K562 (cell line): ENCODE measurements around the gene XAGE3. TPM values are rescaled to one million over a fixed set of nuclear protein-coding genes. Genes with fewer than 3 reads are reported as not detected.

Experiments
- ATAC-seq: fragments of 200-7000 bp; cut with Tn5 transposase; 3 replicates; pipeline ENCODE4 v1.9.1; 2020; ENCODE audit warnings: moderate library complexity
- BruUV-seq: library from RNA; stranded (reverse); fragments of 400-500 nt; replicated peaks from 2 replicates; lab custom pipeline; 2021; lab: Mats Ljungman, UMichigan
- CTCF ChIA-PET: fragments of 300-600 bp; formaldehyde crosslinking; extraction: SDS; loops from one replicate; lab custom pipeline; 2021; ENCODE audit warnings: low intra/inter-chr PET ratio; lab: Yijun Ruan, JAX
- POLR2A ChIA-PET: fragments of 300-600, 350-650 bp; sonication (Branson Sonifier 250); formaldehyde crosslinking; extraction: SDS; loops from one replicate; lab custom pipeline; 2021; ENCODE audit warnings: antibody characterized with exemption, inconsistent platforms; lab: Yijun Ruan, JAX
- DNase-seq, 4 experiments: peaks; one replicate each; pipeline versions ENCODE4 v3.0.0 to v3.0.0-alpha.2; 2011 to 2018; ENCODE audit warnings: low spot score in 3 of 4, mixed read lengths in 3 of 4; ENCODE audit errors: extremely low read depth in 1 of 4
- FAIRE-seq: peaks from 2 replicates; lab custom pipeline; 2011; peaks lifted over from hg19 to GRCh38; lab: Jason Lieb, UNC
- H2AFZ ChIP-seq: 2 replicates; pipeline ENCODE4 v1.6.0; 2011; ENCODE audit warnings: low read depth, low read length, control low read depth, inconsistent platforms
- H3K27ac ChIP-seq: fragments of 200-600 bp; 3 replicates; pipeline ENCODE4 v1.8.0; 2011; ENCODE audit warnings: low read depth, mild to moderate bottlenecking, control low read depth, inconsistent platforms, low read length, moderate library complexity, mixed read lengths; ENCODE audit errors: extremely low read depth
- H3K27me3 ChIP-seq, 2 experiments: fragments of 300-600 bp in 1 of 2; 2 replicates in 1 of 2; 3 replicates in 1 of 2; pipeline versions ENCODE4 v1.6.0 to v1.8.0; 2011; ENCODE audit warnings: inconsistent platforms in 2 of 2, low read length in 2 of 2, mild to moderate bottlenecking in 1 of 2, mixed read lengths in 1 of 2, moderate library complexity in 1 of 2; ENCODE audit not compliant: control insufficient read depth in 2 of 2, insufficient read depth in 2 of 2
- H3K36me3 ChIP-seq: fragments of 300-600 bp; 3 replicates; pipeline ENCODE4 v1.8.0; 2011; ENCODE audit warnings: mild to moderate bottlenecking, low read length, inconsistent platforms; ENCODE audit not compliant: control insufficient read depth, insufficient read depth
- H3K4me1 ChIP-seq, 2 experiments: fragments of 200-600 bp in 1 of 2; replicated peaks in 1 of 2; 2 replicates in 1 of 2; 3 replicates in 1 of 2; pipeline versions ENCODE4 v1.5.1 to v1.8.0; 2011; ENCODE audit warnings: inconsistent platforms in 2 of 2, low read length in 2 of 2, mild to moderate bottlenecking in 1 of 2, mixed read lengths in 1 of 2, moderate library complexity in 1 of 2; ENCODE audit not compliant: control insufficient read depth in 2 of 2, insufficient read depth in 2 of 2
- H3K4me2 ChIP-seq: 2 replicates; pipeline ENCODE4 v1.6.1; 2011; ENCODE audit warnings: low read length, control low read depth, inconsistent platforms, mixed read lengths; ENCODE audit not compliant: insufficient read depth
- H3K4me3 ChIP-seq: fragments of 200-600 bp; sonication (generic), shearing (Covaris generic); 2 replicates; pipeline ENCODE4 v1.5.1; 2016; ENCODE audit warnings: control low read depth, inconsistent platforms
- H3K79me2 ChIP-seq: fragments of 200-600 bp; 3 replicates; pipeline ENCODE4 v1.8.0; 2011; ENCODE audit warnings: low read length, inconsistent platforms; ENCODE audit not compliant: control insufficient read depth, insufficient read depth
- H3K9ac ChIP-seq, 2 experiments: 2 replicates each; pipeline versions ENCODE4 v1.6.0 to v1.6.1; 2011; ENCODE audit warnings: low read depth in 2 of 2, low read length in 2 of 2, control low read depth in 1 of 2, inconsistent platforms in 1 of 2, mild to moderate bottlenecking in 1 of 2, mixed read lengths in 1 of 2; ENCODE audit not compliant: insufficient read depth in 1 of 2
- H3K9me1 ChIP-seq: one replicate; pipeline ENCODE4 v1.6.0; 2011; ENCODE audit warnings: inconsistent platforms, mild to moderate bottlenecking, low read length, moderate library complexity; ENCODE audit not compliant: control insufficient read depth, insufficient read depth
- H3K9me3 ChIP-seq: replicated peaks from 2 replicates; pipeline ENCODE4 v1.5.1; 2011; ENCODE audit warnings: low read depth, low read length, inconsistent platforms; ENCODE audit not compliant: control insufficient read depth, insufficient read depth
- H4K20me1 ChIP-seq: replicated peaks from 2 replicates; pipeline ENCODE4 v1.6.1; 2011; ENCODE audit warnings: low read length, inconsistent platforms, mixed read lengths; ENCODE audit not compliant: control insufficient read depth, insufficient read depth
- DDX20 ChIP-seq: fragments of 450-650 bp; IDR thresholded peaks from 2 replicates; pipeline ENCODE4 v1.6.1; 2016; ENCODE audit warnings: missing genetic modification characterization, low read depth, mild to moderate bottlenecking, missing compliant biosample characterization, moderate library complexity
- ESRRA ChIP-seq: fragments of 450-650 bp; IDR thresholded peaks from 2 replicates; pipeline ENCODE4 v1.6.1; 2014; ENCODE audit warnings: low read depth, mild to moderate bottlenecking, moderate library complexity, borderline replicate concordance
- MEF2D ChIP-seq: conservative IDR thresholded peaks from 2 replicates; pipeline ENCODE4 v1.6.1; 2016; ENCODE audit warnings: low read depth, missing genetic modification characterization, missing compliant biosample characterization
- STAT5B ChIP-seq: fragments of 250-450 bp; sonication (Bioruptor Pico); IDR thresholded peaks from 2 replicates; pipeline ENCODE4 v1.8.0; 2021; ENCODE audit warnings: mild to moderate bottlenecking, inconsistent platforms
- ZFP36 ChIP-seq: fragments of 150-350 bp; IDR thresholded peaks from 2 replicates; pipeline ENCODE4 v1.6.1; 2018; ENCODE audit warnings: low read length, low read depth; ENCODE audit not compliant: partially characterized antibody
- ZNF224 ChIP-seq: sonication (generic); formaldehyde crosslinking; IDR thresholded peaks from 2 replicates; pipeline ENCODE4 v1.8.0; 2022; ENCODE audit warnings: mild to moderate bottlenecking, missing genetic modification reagents
- ZNF589 ChIP-seq: fragments of 200-800 bp; sonication (Bioruptor generic); IDR thresholded peaks from 2 replicates; pipeline ENCODE4 v1.6.1; 2016; ENCODE audit warnings: low read depth, missing genetic modification characterization, missing compliant biosample characterization
- WGBS: fragments of 100-300 bp; shearing (Covaris generic); methylation state at CpG from one replicate; pipeline ENCODE4 v1.1.6; 2016; ENCODE audit warnings: low coverage, mixed read lengths; ENCODE audit not compliant: insufficient coverage; ENCODE audit errors: missing lambda C conversion rate; 5-methylcytosine and 5-hydroxymethylcytosine counted together
- in situ Hi-C: fragments of 300-500 bp; cut with MboI; formaldehyde crosslinking; loops from 4 replicates; pipeline ENCODE4 v1.15.0; 2018; ENCODE audit warnings: inconsistent platforms, mixed read lengths
- intact Hi-C: fragments of 100-400 bp; cut with micrococcal nuclease; formaldehyde crosslinking; loops from 2 replicates; pipeline ENCODE4 v1.14.2; 2022
- polyA plus RNA-seq, 8 experiments: library from polyadenylated mRNA; depleted of rRNA in 4 of 8; stranded (reverse) in 5 of 8; unstranded in 3 of 8; fragments of >200 nt; fragmentation: Nextera tagmentation in 2 of 8; fragmentation: Illumina TruSeq in 1 of 8; extraction: Ambion mirVana in 2 of 8; extraction: Trizol in 1 of 8; gene quantifications; 2 replicates each; pipeline versions ENCODE4 v1.2.1 to v1.2.3, GENCODE V29; 2011 to 2014; ENCODE audit warnings: inconsistent platforms in 1 of 8, missing spikeins in 1 of 8
- total RNA-seq, 7 experiments: library from RNA; depleted of rRNA in 6 of 7; stranded (reverse); fragments of >200 nt in 6 of 7; fragmentation: Illumina TruSeq in 2 of 7; extraction: Trizol in 2 of 7; gene quantifications; 2 replicates each; pipeline versions ENCODE4 v1.2.1 to v1.2.3, GENCODE V29; 2011 to 2021; ENCODE audit warnings: low replicate concordance in 1 of 7
- TF ChIP-seq, protein P1 (sequence below): fragments of 250-450 bp; sonication (Bioruptor Pico); IDR thresholded peaks from 2 replicates; pipeline ENCODE4 v1.4.0; 2020; ENCODE audit warnings: mild to moderate bottlenecking
- TF ChIP-seq, protein P2 (sequence below): fragments of 250-450 bp; sonication (Bioruptor Pico); IDR thresholded peaks from 2 replicates; pipeline ENCODE4 v1.4.0; 2020; ENCODE audit warnings: mild to moderate bottlenecking, moderate library complexity
- TF ChIP-seq, protein P3 (sequence below): fragments of 450-650 bp; IDR thresholded peaks from 2 replicates; pipeline ENCODE4 v1.6.1; 2016; ENCODE audit warnings: low read depth

The XAGE3 gene
- total and polyA plus RNA-seq, 9 of the 15 experiments (the other 6 are each of a cell fraction or from before 2014, with no cell fraction given), result 0.15 to 0.21 TPM; not detected in 7

DNA sequence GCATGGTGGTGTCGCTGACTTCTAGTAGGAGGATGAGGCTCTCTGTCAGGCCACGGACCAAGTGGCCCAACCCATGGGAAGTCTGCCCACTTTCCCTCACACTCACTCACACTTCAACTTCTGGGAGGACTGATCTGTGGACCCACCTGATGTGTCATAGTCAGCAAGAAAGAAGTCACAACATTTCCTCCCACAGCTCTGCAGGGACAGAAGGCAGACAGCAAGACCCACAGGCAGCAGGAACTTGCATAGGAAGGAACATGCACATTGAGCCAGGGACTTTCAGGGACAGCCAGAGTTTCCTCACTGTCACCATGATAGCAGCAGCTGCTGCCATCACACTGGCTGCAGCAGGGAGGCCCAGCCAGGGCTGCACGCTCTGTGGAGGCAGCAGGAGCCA is 37.3 kb downstream of the XAGE3 start (continued):
- no peak for TF ChIP-seq ZNF224 (CRISPR knock-in tag)
- TF ChIP-seq, protein P1, sequence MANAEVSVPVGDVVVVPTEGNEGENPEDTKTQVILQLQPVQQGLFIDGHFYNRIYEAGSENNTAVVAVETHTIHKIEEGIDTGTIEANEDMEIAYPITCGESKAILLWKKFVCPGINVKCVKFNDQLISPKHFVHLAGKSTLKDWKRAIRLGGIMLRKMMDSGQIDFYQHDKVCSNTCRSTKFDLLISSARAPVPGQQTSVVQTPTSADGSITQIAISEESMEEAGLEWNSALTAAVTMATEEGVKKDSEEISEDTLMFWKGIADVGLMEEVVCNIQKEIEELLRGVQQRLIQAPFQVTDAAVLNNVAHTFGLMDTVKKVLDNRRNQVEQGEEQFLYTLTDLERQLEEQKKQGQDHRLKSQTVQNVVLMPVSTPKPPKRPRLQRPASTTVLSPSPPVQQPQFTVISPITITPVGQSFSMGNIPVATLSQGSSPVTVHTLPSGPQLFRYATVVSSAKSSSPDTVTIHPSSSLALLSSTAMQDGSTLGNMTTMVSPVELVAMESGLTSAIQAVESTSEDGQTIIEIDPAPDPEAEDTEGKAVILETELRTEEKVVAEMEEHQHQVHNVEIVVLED (CRISPR knock-in tag), result no peak
- TF ChIP-seq, all 486 proteins: peak for 0

GRCh38 chrX:52824608-52825007 is 43.3 kb downstream of the XAGE3 start:
- no peak for FAIRE-seq
- TF ChIP-seq ZFP36, result no peak
- no peak for TF ChIP-seq MEF2D (tag)
- TF ChIP-seq, protein P2, sequence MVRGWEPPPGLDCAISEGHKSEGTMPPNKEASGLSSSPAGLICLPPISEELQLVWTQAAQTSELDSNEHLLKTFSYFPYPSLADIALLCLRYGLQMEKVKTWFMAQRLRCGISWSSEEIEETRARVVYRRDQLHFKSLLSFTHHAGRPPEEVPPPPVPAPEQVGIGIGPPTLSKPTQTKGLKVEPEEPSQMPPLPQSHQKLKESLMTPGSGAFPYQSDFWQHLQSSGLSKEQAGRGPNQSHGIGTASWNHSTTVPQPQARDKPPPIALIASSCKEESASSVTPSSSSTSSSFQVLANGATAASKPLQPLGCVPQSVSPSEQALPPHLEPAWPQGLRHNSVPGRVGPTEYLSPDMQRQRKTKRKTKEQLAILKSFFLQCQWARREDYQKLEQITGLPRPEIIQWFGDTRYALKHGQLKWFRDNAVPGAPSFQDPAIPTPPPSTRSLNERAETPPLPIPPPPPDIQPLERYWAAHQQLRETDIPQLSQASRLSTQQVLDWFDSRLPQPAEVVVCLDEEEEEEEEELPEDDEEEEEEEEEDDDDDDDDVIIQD, result no peak
- no peak for TF ChIP-seq STAT5B (CRISPR knock-in tag)
- no peak for TF ChIP-seq ESRRA
- TF ChIP-seq ZNF589 (CRISPR knock-in tag), result no peak
- TF ChIP-seq, protein P3, sequence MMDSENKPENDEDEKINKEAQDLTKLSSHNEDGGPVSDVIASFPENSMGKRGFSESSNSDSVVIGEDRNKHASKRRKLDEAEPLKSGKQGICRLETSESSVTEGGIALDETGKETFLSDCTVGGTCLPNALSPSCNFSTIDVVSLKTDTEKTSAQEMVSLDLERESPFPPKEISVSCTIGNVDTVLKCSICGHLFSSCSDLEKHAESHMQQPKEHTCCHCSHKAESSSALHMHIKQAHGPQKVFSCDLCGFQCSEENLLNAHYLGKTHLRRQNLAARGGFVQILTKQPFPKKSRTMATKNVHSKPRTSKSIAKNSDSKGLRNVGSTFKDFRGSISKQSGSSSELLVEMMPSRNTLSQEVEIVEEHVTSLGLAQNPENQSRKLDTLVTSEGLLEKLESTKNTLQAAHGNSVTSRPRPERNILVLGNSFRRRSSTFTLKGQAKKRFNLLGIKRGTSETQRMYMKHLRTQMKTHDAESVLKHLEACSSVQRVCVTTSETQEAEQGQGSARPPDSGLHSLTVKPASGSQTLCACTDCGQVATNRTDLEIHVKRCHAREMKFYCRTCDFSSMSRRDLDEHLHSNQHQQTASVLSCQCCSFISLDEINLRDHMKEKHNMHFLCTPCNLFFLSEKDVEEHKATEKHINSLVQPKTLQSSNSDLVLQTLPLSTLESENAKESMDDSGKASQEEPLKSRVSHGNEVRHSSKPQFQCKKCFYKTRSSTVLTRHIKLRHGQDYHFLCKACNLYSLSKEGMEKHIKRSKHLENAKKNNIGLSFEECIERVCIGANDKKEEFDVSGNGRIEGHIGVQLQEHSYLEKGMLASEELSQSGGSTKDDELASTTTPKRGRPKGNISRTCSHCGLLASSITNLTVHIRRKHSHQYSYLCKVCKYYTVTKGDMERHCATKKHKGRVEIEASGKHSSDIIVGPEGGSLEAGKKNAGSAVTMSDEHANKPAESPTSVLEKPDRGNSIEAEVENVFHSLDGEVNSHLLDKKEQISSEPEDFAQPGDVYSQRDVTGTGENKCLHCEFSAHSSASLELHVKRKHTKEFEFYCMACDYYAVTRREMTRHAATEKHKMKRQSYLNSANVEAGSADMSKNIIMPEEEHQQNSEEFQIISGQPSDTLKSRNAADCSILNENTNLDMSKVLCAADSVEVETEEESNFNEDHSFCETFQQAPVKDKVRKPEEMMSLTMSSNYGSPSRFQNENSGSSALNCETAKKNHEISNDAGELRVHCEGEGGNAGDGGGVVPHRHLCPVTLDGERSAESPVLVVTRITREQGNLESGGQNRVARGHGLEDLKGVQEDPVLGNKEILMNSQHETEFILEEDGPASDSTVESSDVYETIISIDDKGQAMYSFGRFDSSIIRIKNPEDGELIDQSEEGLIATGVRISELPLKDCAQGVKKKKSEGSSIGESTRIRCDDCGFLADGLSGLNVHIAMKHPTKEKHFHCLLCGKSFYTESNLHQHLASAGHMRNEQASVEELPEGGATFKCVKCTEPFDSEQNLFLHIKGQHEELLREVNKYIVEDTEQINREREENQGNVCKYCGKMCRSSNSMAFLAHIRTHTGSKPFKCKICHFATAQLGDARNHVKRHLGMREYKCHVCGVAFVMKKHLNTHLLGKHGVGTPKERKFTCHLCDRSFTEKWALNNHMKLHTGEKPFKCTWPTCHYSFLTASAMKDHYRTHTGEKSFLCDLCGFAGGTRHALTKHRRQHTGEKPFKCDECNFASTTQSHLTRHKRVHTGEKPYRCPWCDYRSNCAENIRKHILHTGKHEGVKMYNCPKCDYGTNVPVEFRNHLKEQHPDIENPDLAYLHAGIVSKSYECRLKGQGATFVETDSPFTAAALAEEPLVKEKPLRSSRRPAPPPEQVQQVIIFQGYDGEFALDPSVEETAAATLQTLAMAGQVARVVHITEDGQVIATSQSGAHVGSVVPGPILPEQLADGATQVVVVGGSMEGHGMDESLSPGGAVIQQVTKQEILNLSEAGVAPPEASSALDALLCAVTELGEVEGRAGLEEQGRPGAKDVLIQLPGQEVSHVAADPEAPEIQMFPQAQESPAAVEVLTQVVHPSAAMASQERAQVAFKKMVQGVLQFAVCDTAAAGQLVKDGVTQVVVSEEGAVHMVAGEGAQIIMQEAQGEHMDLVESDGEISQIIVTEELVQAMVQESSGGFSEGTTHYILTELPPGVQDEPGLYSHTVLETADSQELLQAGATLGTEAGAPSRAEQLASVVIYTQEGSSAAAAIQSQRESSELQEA, result no peak
- TF ChIP-seq DDX20 (tag), result no peak

More at GRCh38 chrX:52824608-52825007, 43.3 kb downstream of the XAGE3 start:
- no TSS peak for BruUV-seq
- Histone ChIP-seq H3K9me3 (no peaks in the 10 kb centered on the region), H3K9me1 (no peaks in the 10 kb centered on the region), H3K36me3 (no peaks in the 10 kb centered on the region), H4K20me1 (no peaks in the 10 kb centered on the region), H3K4me1 (no peaks in the 10 kb centered on the region), H3K4me3 (no peak overlapping the region), H3K27me3 (no peaks in the 10 kb centered on the region), H2AFZ (no peak overlapping the region), H3K4me2 (no peak overlapping the region), H3K9ac (no peak overlapping the region), H3K79me2 (no peaks in the 10 kb centered on the region), H3K27ac (no peak overlapping the region)
- WGBS, result 0% methylated on average over 2 of the region's 2 CpGs
- DNase-seq, result no peak
- ChIA-PET POLR2A (no interaction called here), CTCF (no interaction called here)
- ATAC-seq, result no peak
- in situ Hi-C loops, result no loop called here
- intact Hi-C loops, result no loop called here
